HepG2 (cell line): ENCODE data around the gene SH3YL1. TPM values are rescaled to one million over a fixed set of nuclear protein-coding genes. Genes with fewer than 3 reads are reported as not detected.

Experiments used
- BCL6 ChIP-seq: IDR thresholded peaks from 2 replicates; pipeline ENCODE4 v1.6.1; 2016; ENCODE audit warnings: missing genetic modification reagents, missing compliant biosample characterization
- CEBPG ChIP-seq: IDR thresholded peaks from 2 replicates; pipeline ENCODE4 v1.6.1; 2016
- DNMT3B ChIP-seq: conservative IDR thresholded peaks from 2 replicates; pipeline ENCODE4 v1.6.1; 2016; ENCODE audit warnings: missing biosample characterization, control low read depth
- GATAD2A ChIP-seq: IDR thresholded peaks from 2 replicates; pipeline ENCODE4 v1.6.1; 2016
- GMEB2 ChIP-seq: IDR thresholded peaks from 2 replicates; pipeline ENCODE4 v1.6.1; 2016; ENCODE audit warnings: missing biosample characterization, missing genetic modification reagents, low read depth
- HIC2 ChIP-seq: sonication (generic); formaldehyde crosslinking; IDR thresholded peaks from 2 replicates; pipeline ENCODE4 v1.9.0; 2022; ENCODE audit warnings: low read depth, missing genetic modification reagents
- JUND ChIP-seq: sonication (generic); formaldehyde crosslinking; IDR thresholded peaks from 2 replicates; pipeline ENCODE4 v1.8.0; 2022; ENCODE audit warnings: mild to moderate bottlenecking, missing genetic modification reagents
- MXD4 ChIP-seq: IDR thresholded peaks from 2 replicates; pipeline ENCODE4 v1.6.1; 2016; ENCODE audit warnings: mild to moderate bottlenecking, missing biosample characterization, missing genetic modification reagents
- NCOR1 ChIP-seq: fragments of 200-600 bp; sonication (generic); IDR thresholded peaks from 2 replicates; pipeline ENCODE4 v1.7.0; 2017; ENCODE audit warnings: antibody characterized with exemption, low read length, borderline replicate concordance
- NFIC ChIP-seq: IDR thresholded peaks from 2 replicates; pipeline ENCODE4 v1.6.1; 2012; ENCODE audit warnings: mild to moderate bottlenecking, low read length, inconsistent platforms
- NKX3-1 ChIP-seq: sonication (generic); formaldehyde crosslinking; IDR thresholded peaks from 2 replicates; pipeline ENCODE4 v1.5.0; 2020; ENCODE audit warnings: missing genetic modification reagents
- SNAPC4 ChIP-seq: sonication (generic); formaldehyde crosslinking; IDR thresholded peaks from 2 replicates; pipeline ENCODE4 v1.4.0; 2020; ENCODE audit warnings: mild to moderate bottlenecking, missing genetic modification reagents
- STAG1 ChIP-seq: sonication (generic); formaldehyde crosslinking; IDR thresholded peaks from 2 replicates; pipeline ENCODE4 v1.4.0; 2020; ENCODE audit warnings: missing genetic modification reagents
- TAF15 ChIP-seq: fragments of 200-400 bp; formaldehyde crosslinking; IDR thresholded peaks from one replicate; pipeline ENCODE4 v1.6.1; 2018; ENCODE audit warnings: mild to moderate bottlenecking, low read depth, low read length; ENCODE audit not compliant: poor library complexity, severe bottlenecking
- WIZ ChIP-seq: sonication (generic); formaldehyde crosslinking; IDR thresholded peaks from 2 replicates; pipeline ENCODE4 v1.5.1; 2020; ENCODE audit warnings: mild to moderate bottlenecking, missing genetic modification reagents
- ZFP37 ChIP-seq: sonication (generic); formaldehyde crosslinking; IDR thresholded peaks from 2 replicates; pipeline ENCODE4 v1.4.0; 2020; ENCODE audit warnings: missing genetic modification reagents, borderline replicate concordance
- ZNF124 ChIP-seq: sonication (generic); formaldehyde crosslinking; IDR thresholded peaks from 2 replicates; pipeline ENCODE4 v1.4.0; 2020; ENCODE audit warnings: missing genetic modification reagents
- ZNF501 ChIP-seq: sonication (generic); formaldehyde crosslinking; IDR thresholded peaks from 2 replicates; pipeline ENCODE4 v1.5.1; 2020; ENCODE audit warnings: mild to moderate bottlenecking, moderate library complexity, missing genetic modification reagents
- ZNF878 ChIP-seq: sonication (generic); formaldehyde crosslinking; IDR thresholded peaks from 2 replicates; pipeline ENCODE4 v1.8.1; 2023; ENCODE audit warnings: mild to moderate bottlenecking, missing genetic modification reagents, moderate library complexity
- polyA plus RNA-seq, 8 experiments: library from polyadenylated mRNA; depleted of rRNA in 3 of 8; stranded (reverse) in 7 of 8; unstranded in 1 of 8; fragments of >200 nt; fragmentation: Illumina TruSeq in 4 of 8; extraction: Trizol in 4 of 8; gene quantifications; 2 replicates each; pipeline versions ENCODE4 v1.2.1 to v1.2.3, GENCODE V29; 2011 to 2016; ENCODE audit warnings: low read depth in 4 of 8, missing spikeins in 1 of 8, mixed read lengths in 1 of 8; ENCODE audit not compliant: insufficient read depth in 1 of 8
- total RNA-seq, 5 experiments: library from RNA; depleted of rRNA; stranded (reverse); fragments of >200 nt; fragmentation: Illumina TruSeq; extraction: Trizol; gene quantifications; 2 replicates each; pipeline ENCODE4 v1.2.3, GENCODE V29; 2016; ENCODE audit warnings: low read depth in 1 of 5
- TF ChIP-seq, protein P1 (sequence below): sonication (generic); formaldehyde crosslinking; IDR thresholded peaks from 2 replicates; pipeline ENCODE4 v1.9.0; 2021; ENCODE audit warnings: missing genetic modification reagents, borderline replicate concordance

The SH3YL1 gene
- total and polyA plus RNA-seq, 2 of the 13 experiments (the other 11 are each of a cell fraction or from before 2014, with no cell fraction given), result 13.0 to 48.2 TPM

- TF ChIP-seq SNAPC4 (CRISPR knock-in tag) (no peak), ZFP37 (CRISPR knock-in tag) (no peak), GMEB2 (CRISPR knock-in tag) (no peak), TAF15 (no peak), ZNF878 (CRISPR knock-in tag) (no peak), HIC2 (CRISPR knock-in tag) (no peak), NCOR1 (no peak), NKX3-1 (CRISPR knock-in tag) (0 out of 2 replicates have a peak, but pooled peaks have one; percentile 6), BCL6 (CRISPR knock-in tag) (peak; percentile 13; the same call in 1 of the 2 replicates), GATAD2A (CRISPR knock-in tag) (peak; percentile 58; the same call in 1 of the 2 replicates), MXD4 (CRISPR knock-in tag) (peak; percentile 43; the same call in 1 of the 2 replicates), ZNF501 (CRISPR knock-in tag) (peak; percentile 75; the same call in 1 of the 2 replicates), NFIC (no peak), DNMT3B (no peak), JUND (CRISPR knock-in tag) (no peak), WIZ (no peak), CEBPG (CRISPR knock-in tag) (0 out of 2 replicates have a peak, but pooled peaks have one; percentile 32), STAG1 (peak; percentile 100), ZNF124 (0 out of 2 replicates have a peak, but pooled peaks have one; percentile 45)
- TF ChIP-seq, protein P1, sequence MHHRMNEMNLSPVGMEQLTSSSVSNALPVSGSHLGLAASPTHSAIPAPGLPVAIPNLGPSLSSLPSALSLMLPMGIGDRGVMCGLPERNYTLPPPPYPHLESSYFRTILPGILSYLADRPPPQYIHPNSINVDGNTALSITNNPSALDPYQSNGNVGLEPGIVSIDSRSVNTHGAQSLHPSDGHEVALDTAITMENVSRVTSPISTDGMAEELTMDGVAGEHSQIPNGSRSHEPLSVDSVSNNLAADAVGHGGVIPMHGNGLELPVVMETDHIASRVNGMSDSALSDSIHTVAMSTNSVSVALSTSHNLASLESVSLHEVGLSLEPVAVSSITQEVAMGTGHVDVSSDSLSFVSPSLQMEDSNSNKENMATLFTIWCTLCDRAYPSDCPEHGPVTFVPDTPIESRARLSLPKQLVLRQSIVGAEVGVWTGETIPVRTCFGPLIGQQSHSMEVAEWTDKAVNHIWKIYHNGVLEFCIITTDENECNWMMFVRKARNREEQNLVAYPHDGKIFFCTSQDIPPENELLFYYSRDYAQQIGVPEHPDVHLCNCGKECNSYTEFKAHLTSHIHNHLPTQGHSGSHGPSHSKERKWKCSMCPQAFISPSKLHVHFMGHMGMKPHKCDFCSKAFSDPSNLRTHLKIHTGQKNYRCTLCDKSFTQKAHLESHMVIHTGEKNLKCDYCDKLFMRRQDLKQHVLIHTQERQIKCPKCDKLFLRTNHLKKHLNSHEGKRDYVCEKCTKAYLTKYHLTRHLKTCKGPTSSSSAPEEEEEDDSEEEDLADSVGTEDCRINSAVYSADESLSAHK (CRISPR knock-in tag), result no peak
These were observed 26.4 kb upstream of the SH3YL1 start (continued) for GRCh38 chr2:290090-290722.
